GM23248 (cell line): ENCODE results near the gene ZNF862. TPM values are rescaled to one million over a fixed set of nuclear protein-coding genes. Genes with fewer than 3 reads are reported as not detected.
"Not testable (repeated sequence)": the region's sequence is repeated elsewhere in the genome, so short reads cannot be mapped to it uniquely, and the experiment has no call there.

Source experiments
- DNase-seq: peaks from one replicate; pipeline ENCODE4 v3.0.0-alpha.2; 2015
- H2AFZ ChIP-seq: fragments of 200-600 bp; sonication (generic); 2 replicates; pipeline ENCODE4 v1.6.1; 2016; ENCODE audit warnings: antibody characterized with exemption
- H3F3A ChIP-seq: fragments of 200-600 bp; sonication (generic); 2 replicates; pipeline ENCODE4 v1.6.1; 2016; ENCODE audit warnings: mild to moderate bottlenecking, antibody characterized with exemption, mixed run types; ENCODE audit not compliant: insufficient read depth
- H3K27ac ChIP-seq: fragments of 200-600 bp; sonication (generic); 2 replicates; pipeline ENCODE4 v1.5.1; 2016; ENCODE audit warnings: mild to moderate bottlenecking
- H3K27me3 ChIP-seq: fragments of 200-600 bp; sonication (generic); replicated peaks from 2 replicates; pipeline ENCODE4 v1.6.1; 2016; ENCODE audit warnings: mild to moderate bottlenecking; ENCODE audit not compliant: insufficient read depth
- H3K36me3 ChIP-seq: fragments of 200-600 bp; sonication (generic); 2 replicates; pipeline ENCODE4 v1.6.1; 2016; ENCODE audit warnings: low read depth, mild to moderate bottlenecking
- H3K4me1 ChIP-seq: fragments of 200-600 bp; sonication (generic); 2 replicates; pipeline ENCODE4 v1.6.1; 2016; ENCODE audit warnings: mild to moderate bottlenecking; ENCODE audit not compliant: insufficient read depth
- H3K4me2 ChIP-seq: fragments of 200-600 bp; sonication (generic); one replicate; pipeline ENCODE4 v1.6.1; 2016; ENCODE audit warnings: mild to moderate bottlenecking; ENCODE audit not compliant: unreplicated experiment
- H3K4me3 ChIP-seq: fragments of 200-600 bp; sonication (generic); 2 replicates; pipeline ENCODE4 v1.5.1; 2016; ENCODE audit warnings: mild to moderate bottlenecking
- H3K79me2 ChIP-seq: fragments of 200-600 bp; sonication (generic); 2 replicates; pipeline ENCODE4 v1.6.1; 2016; ENCODE audit warnings: mild to moderate bottlenecking; ENCODE audit not compliant: insufficient read depth
- H3K9ac ChIP-seq: fragments of 200-600 bp; sonication (generic); 2 replicates; pipeline ENCODE4 v1.6.1; 2016; ENCODE audit warnings: mild to moderate bottlenecking
- H3K9me2 ChIP-seq: fragments of 200-600 bp; sonication (generic); 2 replicates; pipeline ENCODE4 v1.6.1; 2016; ENCODE audit warnings: mixed run types, mild to moderate bottlenecking, moderate library complexity; ENCODE audit not compliant: insufficient read depth
- H3K9me3 ChIP-seq: fragments of 200-600 bp; sonication (generic); one replicate; pipeline ENCODE4 v1.6.1; 2017; ENCODE audit warnings: low read depth
- H4K20me1 ChIP-seq: fragments of 200-600 bp; sonication (generic); 2 replicates; pipeline ENCODE4 v1.6.0; 2016; ENCODE audit not compliant: insufficient read depth
- EZH2 ChIP-seq: fragments of 200-600 bp; sonication (generic); IDR thresholded peaks from 2 replicates; pipeline ENCODE4 v1.6.1; 2018; ENCODE audit warnings: antibody characterized with exemption, mild to moderate bottlenecking; ENCODE audit not compliant: insufficient read depth, poor library complexity, severe bottlenecking
- EZH2phosphoT487 ChIP-seq: fragments of 200-600 bp; sonication (generic); IDR thresholded peaks from 2 replicates; pipeline ENCODE4 v1.6.1; 2018; ENCODE audit warnings: antibody characterized with exemption, moderate library complexity, mild to moderate bottlenecking, low read depth; ENCODE audit not compliant: insufficient read depth
- WGBS, 2 experiments: methylation state at CpG; one replicate each; pipeline ENCODE4 v1.1.6; 2015 to 2017; ENCODE audit warnings: low lambda C conversion rate in 2 of 2, low coverage in 1 of 2; ENCODE audit errors: missing lambda C conversion rate in 2 of 2; 5-methylcytosine and 5-hydroxymethylcytosine counted together
- in situ Hi-C: fragments of 300-500 bp; cut with MboI; formaldehyde crosslinking; loops from 2 replicates; pipeline ENCODE4 v1.15.0; 2020
- polyA plus RNA-seq: library from polyadenylated mRNA; unstranded; fragments of >200 nt; fragmentation: Nextera tagmentation; extraction: Ambion mirVana; gene quantifications from 2 replicates; pipeline ENCODE4 v1.2.1, GENCODE V29; 2016
- total RNA-seq: library from RNA; depleted of rRNA; stranded (reverse); fragments of >200 nt; shearing (Covaris generic); gene quantifications from 2 replicates; pipeline ENCODE4 v1.2.3, GENCODE V29; 2014

Gene ZNF862
- total and polyA plus RNA-seq, 2 experiments from 2014 or later, result 3.5 to 9.7 TPM

GRCh38 chr7:149826344-149827088 is 11.7 kb upstream of the ZNF862 start:
- Histone ChIP-seq H3F3A (no peaks in the 10 kb centered on the region), H3K27me3 (no peaks in the 10 kb centered on the region), H3K9me3 (no peaks in the 10 kb centered on the region), H3K9me2 (no peaks in the 10 kb centered on the region), H3K36me3 (no peaks in the 10 kb centered on the region), H3K4me2 (no peak overlapping the region), H4K20me1 (no peaks in the 10 kb centered on the region), H3K4me3 (no peak overlapping the region), H3K27ac (no peak overlapping the region), H3K9ac (no peak overlapping the region), H3K79me2 (no peaks in the 10 kb centered on the region), H3K4me1 (no peaks in the 10 kb centered on the region), H2AFZ (no peak overlapping the region)
- in situ Hi-C loops, result no loop called here
- no peak for TF ChIP-seq EZH2
- no peak for DNase-seq
- WGBS, 2 experiments, result 50 to 54% methylated on average over 12 of the region's 12 CpGs

- in situ Hi-C loops, result no loop called here
- no peak overlapping the region for H3K9ac ChIP-seq
- TF ChIP-seq EZH2, result no peak
- no peak for TF ChIP-seq EZH2phosphoT487
These were observed 10.8 kb upstream of the ZNF862 start for GRCh38 chr7:149827089-149827981.

GRCh38 chr7:149828357-149829309 is 9.5 kb upstream of the ZNF862 start:
- Histone ChIP-seq H3K4me3 (no peak overlapping the region), H3K79me2 (no peaks in the 10 kb centered on the region), H3K27ac (no peak overlapping the region), H3K4me1 (no peaks in the 10 kb centered on the region), H3K36me3 (no peaks in the 10 kb centered on the region), H4K20me1 (no peaks in the 10 kb centered on the region), H3K4me2 (no peak overlapping the region), H3K9me2 (no peaks in the 10 kb centered on the region), H3F3A (no peaks in the 10 kb centered on the region), H3K9me3 (no peaks in the 10 kb centered on the region), H3K27me3 (no peaks in the 10 kb centered on the region), H3K9ac (no peak overlapping the region), H2AFZ (no peak overlapping the region)
- no peak for TF ChIP-seq EZH2
- TF ChIP-seq EZH2phosphoT487, result no peak
- DNase-seq, result no peak
- WGBS, 2 experiments, result 67 to 73% methylated on average over 14 to 19 of the region's 19 CpGs
- in situ Hi-C loops, result no loop called here

More at GRCh38 chr7:149827089-149827981, 10.8 kb upstream of the ZNF862 start:
- Histone ChIP-seq H2AFZ (no peak overlapping the region), H3K9me3 (no peaks in the 10 kb centered on the region), H3K4me2 (no peak overlapping the region), H3K9me2 (no peaks in the 10 kb centered on the region), H3K4me1 (no peaks in the 10 kb centered on the region), H3K27me3 (no peaks in the 10 kb centered on the region), H3K4me3 (no peak overlapping the region), H3K79me2 (no peaks in the 10 kb centered on the region), H4K20me1 (no peaks in the 10 kb centered on the region), H3K27ac (no peak overlapping the region), H3K36me3 (no peaks in the 10 kb centered on the region), H3F3A (no peaks in the 10 kb centered on the region)
- 62 to 68% methylated on average over 23 of the region's 23 CpGs for WGBS, 2 experiments
- no peak for DNase-seq

GRCh38 chr7:149830527-149830926 is 7.6 kb upstream of the ZNF862 start:
- H3K4me2 ChIP-seq, H3K36me3 ChIP-seq, H3K9ac ChIP-seq, H3K27ac ChIP-seq, H3K9me3 ChIP-seq, H3K79me2 ChIP-seq, H3K9me2 ChIP-seq, H3F3A ChIP-seq, H3K27me3 ChIP-seq, H2AFZ ChIP-seq, in situ Hi-C loops, DNase-seq, H4K20me1 ChIP-seq, H3K4me1 ChIP-seq, H3K4me3 ChIP-seq: not testable (repeated sequence)
- WGBS, 2 experiments, result 8% methylated on average over 1 of the region's 1 CpG; no CpG with 5 or more reads in 1 of the 2 experiments
